ENCODE results near the gene RYR2.

DNA sequence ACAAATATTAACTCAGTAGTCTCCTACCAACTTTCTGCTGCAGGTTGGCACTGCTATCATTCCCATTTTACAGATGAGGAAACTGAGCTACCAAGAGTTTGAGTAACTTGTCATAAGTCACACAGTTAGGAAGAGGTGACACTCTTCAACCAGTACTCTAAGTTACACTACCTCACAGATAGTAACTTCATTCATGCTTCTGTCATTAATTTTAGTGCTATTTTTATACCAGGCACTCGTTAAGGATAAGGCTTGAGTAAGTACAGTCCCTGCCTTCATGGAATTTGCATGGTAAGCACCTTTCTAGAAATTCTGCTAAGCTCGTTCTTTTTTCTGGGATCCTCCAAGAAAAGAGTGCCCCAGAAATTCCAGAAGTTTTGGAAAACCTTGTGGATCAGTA is 770.1 kb downstream of the RYR2 start:
- TF ChIP-seq, protein P1, sequence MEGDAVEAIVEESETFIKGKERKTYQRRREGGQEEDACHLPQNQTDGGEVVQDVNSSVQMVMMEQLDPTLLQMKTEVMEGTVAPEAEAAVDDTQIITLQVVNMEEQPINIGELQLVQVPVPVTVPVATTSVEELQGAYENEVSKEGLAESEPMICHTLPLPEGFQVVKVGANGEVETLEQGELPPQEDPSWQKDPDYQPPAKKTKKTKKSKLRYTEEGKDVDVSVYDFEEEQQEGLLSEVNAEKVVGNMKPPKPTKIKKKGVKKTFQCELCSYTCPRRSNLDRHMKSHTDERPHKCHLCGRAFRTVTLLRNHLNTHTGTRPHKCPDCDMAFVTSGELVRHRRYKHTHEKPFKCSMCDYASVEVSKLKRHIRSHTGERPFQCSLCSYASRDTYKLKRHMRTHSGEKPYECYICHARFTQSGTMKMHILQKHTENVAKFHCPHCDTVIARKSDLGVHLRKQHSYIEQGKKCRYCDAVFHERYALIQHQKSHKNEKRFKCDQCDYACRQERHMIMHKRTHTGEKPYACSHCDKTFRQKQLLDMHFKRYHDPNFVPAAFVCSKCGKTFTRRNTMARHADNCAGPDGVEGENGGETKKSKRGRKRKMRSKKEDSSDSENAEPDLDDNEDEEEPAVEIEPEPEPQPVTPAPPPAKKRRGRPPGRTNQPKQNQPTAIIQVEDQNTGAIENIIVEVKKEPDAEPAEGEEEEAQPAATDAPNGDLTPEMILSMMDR (conservative IDR thresholded peaks at IDR 0.05; ENCODE audit: low read depth, low read length): no peak
- TF ChIP-seq EZH2 (IDR thresholded peaks at IDR 0.05; ENCODE audit: borderline replicate concordance, low read depth, low read length, poor library complexity, severe bottlenecking): no peak

Measured in A673 (cell line).